Subcutaneous abdominal adipose tissue (tissue), 5 donors: ENCODE data around the gene AMOTL2.

Experiments
- H3K27ac ChIP-seq: one replicate; pipeline ENCODE4 v1.7.0; 2013; ENCODE audit warnings: low read depth, mild to moderate bottlenecking, inconsistent platforms, low read length, moderate library complexity
- H3K27me3 ChIP-seq, 5 donors: one replicate each; pipeline ENCODE4 v1.7.0; 2013; ENCODE audit warnings: low read length in 5 of 5, inconsistent platforms in 1 of 5; ENCODE audit not compliant: control insufficient read depth in 5 of 5, insufficient read depth in 4 of 5
- H3K36me3 ChIP-seq, 5 donors: one replicate each; pipeline ENCODE4 v1.7.0; 2013; ENCODE audit warnings: low read length in 5 of 5; ENCODE audit not compliant: control insufficient read depth in 5 of 5, insufficient read depth in 5 of 5
- H3K4me1 ChIP-seq, 5 donors: one replicate each; pipeline ENCODE4 v1.7.0; 2013; ENCODE audit warnings: low read length in 5 of 5, mild to moderate bottlenecking in 3 of 5, moderate library complexity in 1 of 5; ENCODE audit not compliant: control insufficient read depth in 5 of 5, insufficient read depth in 5 of 5
- H3K4me3 ChIP-seq, 5 donors: one replicate each; pipeline ENCODE4 v1.7.0; 2013; ENCODE audit warnings: low read length in 5 of 5, low read depth in 1 of 5
- H3K9ac ChIP-seq, 5 donors: one replicate each; pipeline ENCODE4 v1.7.0; 2013; ENCODE audit warnings: low read length in 5 of 5, mild to moderate bottlenecking in 4 of 5, moderate library complexity in 3 of 5
- H3K9me3 ChIP-seq, 5 donors: one replicate each; pipeline ENCODE4 v1.7.0; 2013; ENCODE audit warnings: low read length in 5 of 5; ENCODE audit not compliant: control insufficient read depth in 5 of 5
- donor health status: healthy.
- donor health status: healthy.
- donor health status: healthy.
- donor health status: healthy.
- donor health status: healthy.

Gene AMOTL2

GRCh38 chr3:134346744-134347143 is 27.5 kb downstream of the AMOTL2 start:
- H3K36me3 ChIP-seq: peaks cover 0 to 4% (median 0%) of the 10 kb centered on the region in 5 donors
- H3K9me3 ChIP-seq: peaks cover 0 to 9% (median 6%) of the 10 kb centered on the region in 5 donors
- H3K4me1 ChIP-seq: peaks cover 3 to 47% (median 28%) of the 10 kb centered on the region in 5 donors
- H3K27me3 ChIP-seq: no peaks in the 10 kb centered on the region
- no peak overlapping the region for H3K4me3 ChIP-seq
- no peak overlapping the region for H3K9ac ChIP-seq
- H3K27ac ChIP-seq: peak overlapping the region; percentile 9

- Histone ChIP-seq H3K4me3 (no peak overlapping the region), H3K27ac (no peak overlapping the region), H3K9ac (no peak overlapping the region), H3K9me3 (peaks cover 0 to 9% (median 6%) of the 10 kb centered on the region in 5 donors), H3K4me1 (peaks cover 11 to 47% (median 25%) of the 10 kb centered on the region in 5 donors), H3K27me3 (no peaks in the 10 kb centered on the region), H3K36me3 (peaks cover 0 to 4% (median 0%) of the 10 kb centered on the region in 5 donors)
Observed at GRCh38 chr3:134345202-134345601, 29.0 kb downstream of the AMOTL2 start.

GRCh38 chr3:134344560-134344959 is 29.7 kb downstream of the AMOTL2 start:
- Histone ChIP-seq H3K4me1 (peaks cover 13 to 53% (median 32%) of the 10 kb centered on the region in 5 donors), H3K27me3 (no peaks in the 10 kb centered on the region), H3K27ac (no peak overlapping the region), H3K9me3 (peaks cover 0 to 9% (median 6%) of the 10 kb centered on the region in 5 donors), H3K36me3 (peaks cover 0 to 4% (median 0%) of the 10 kb centered on the region in 5 donors), H3K4me3 (no peak overlapping the region), H3K9ac (no peak overlapping the region)

GRCh38 chr3:134342259-134342658 is 32.0 kb downstream of the AMOTL2 start:
- Histone ChIP-seq H3K36me3 (no peaks in the 10 kb centered on the region), H3K9me3 (peaks cover 0 to 9% (median 6%) of the 10 kb centered on the region in 5 donors), H3K27me3 (no peaks in the 10 kb centered on the region), H3K9ac (no peak overlapping the region), H3K27ac (no peak overlapping the region), H3K4me1 (peaks cover 13 to 57% (median 38%) of the 10 kb centered on the region in 5 donors), H3K4me3 (no peak overlapping the region)

- Histone ChIP-seq H3K9ac (no peak overlapping the region), H3K36me3 (no peaks in the 10 kb centered on the region), H3K27me3 (no peaks in the 10 kb centered on the region), H3K4me3 (no peak overlapping the region), H3K9me3 (peaks cover 0 to 5% (median 3%) of the 10 kb centered on the region in 5 donors), H3K27ac (peak overlapping the region; percentile 86), H3K4me1 (peaks cover 15 to 62% (median 47%) of the 10 kb centered on the region in 5 donors)
Observed at GRCh38 chr3:134341389-134341788, 32.9 kb downstream of the AMOTL2 start.

GRCh38 chr3:134340982-134341365 is 33.3 kb downstream of the AMOTL2 start:
- H3K27me3 ChIP-seq: no peaks in the 10 kb centered on the region
- peaks cover 0 to under 1% (median 0%) of the 10 kb centered on the region in 5 donors for H3K9me3 ChIP-seq
- H3K36me3 ChIP-seq: no peaks in the 10 kb centered on the region
- H3K4me3 ChIP-seq: no peak overlapping the region
- peak overlapping the region; percentile 86 for H3K27ac ChIP-seq
- peaks cover 16 to 67% (median 50%) of the 10 kb centered on the region in 5 donors for H3K4me1 ChIP-seq
- peak overlapping the region in 1 of 5 donors; percentile 10 for H3K9ac ChIP-seq

- Histone ChIP-seq H3K4me3 (no peak overlapping the region), H3K9me3 (no peaks in the 10 kb centered on the region), H3K4me1 (peaks cover 16 to 72% (median 53%) of the 10 kb centered on the region in 5 donors), H3K27ac (peak overlapping the region; percentile 86), H3K9ac (peak overlapping the region in 2 of 5 donors; percentile 28 to 41), H3K36me3 (no peaks in the 10 kb centered on the region), H3K27me3 (no peaks in the 10 kb centered on the region)
Observed at GRCh38 chr3:134340362-134340981, 33.8 kb downstream of the AMOTL2 start.

- peak overlapping the region; percentile 86 for H3K27ac ChIP-seq
- no peaks in the 10 kb centered on the region for H3K9me3 ChIP-seq
- H3K27me3 ChIP-seq: no peaks in the 10 kb centered on the region
- peaks cover 16 to 77% (median 58%) of the 10 kb centered on the region in 5 donors for H3K4me1 ChIP-seq
- H3K36me3 ChIP-seq: no peaks in the 10 kb centered on the region
- H3K9ac ChIP-seq: peak overlapping the region in 3 of 5 donors; percentile 14 to 41 (median 28)
- peak overlapping the region in 1 of 5 donors; percentile 44 for H3K4me3 ChIP-seq
Observed at GRCh38 chr3:134339913-134340312, 34.3 kb downstream of the AMOTL2 start.

- peak overlapping the region; percentile 86 for H3K27ac ChIP-seq
- H3K9me3 ChIP-seq: no peaks in the 10 kb centered on the region
- peaks cover 17 to 80% (median 64%) of the 10 kb centered on the region in 5 donors for H3K4me1 ChIP-seq
- H3K36me3 ChIP-seq: no peaks in the 10 kb centered on the region
- H3K9ac ChIP-seq: peak overlapping the region in 3 of 5 donors; percentile 18 to 52 (median 41)
- peak overlapping the region in 3 of 5 donors; percentile 12 to 44 (median 26) for H3K4me3 ChIP-seq
- no peaks in the 10 kb centered on the region for H3K27me3 ChIP-seq
Observed at GRCh38 chr3:134339331-134339730, 34.9 kb downstream of the AMOTL2 start.

GRCh38 chr3:134338516-134339261 is 35.6 kb downstream of the AMOTL2 start:
- Histone ChIP-seq H3K36me3 (no peaks in the 10 kb centered on the region), H3K9ac (peak overlapping the region in 3 of 5 donors; percentile 18 to 52 (median 35)), H3K27ac (peak overlapping the region; percentile 86), H3K4me1 (peaks cover 19 to 80% (median 71%) of the 10 kb centered on the region in 5 donors), H3K9me3 (no peaks in the 10 kb centered on the region), H3K4me3 (peak overlapping the region in 2 of 5 donors; percentile 9 to 12), H3K27me3 (no peaks in the 10 kb centered on the region)
